GM21447 (cell line): Measurements from ENCODE around the gene WNT9B.

Experiments
- ATAC-seq: cut with Tn5 transposase; IDR thresholded peaks from one replicate; pipeline ENCODE4 v1.9.1; 2021; ENCODE audit not compliant: unreplicated experiment

The WNT9B gene, protein sequence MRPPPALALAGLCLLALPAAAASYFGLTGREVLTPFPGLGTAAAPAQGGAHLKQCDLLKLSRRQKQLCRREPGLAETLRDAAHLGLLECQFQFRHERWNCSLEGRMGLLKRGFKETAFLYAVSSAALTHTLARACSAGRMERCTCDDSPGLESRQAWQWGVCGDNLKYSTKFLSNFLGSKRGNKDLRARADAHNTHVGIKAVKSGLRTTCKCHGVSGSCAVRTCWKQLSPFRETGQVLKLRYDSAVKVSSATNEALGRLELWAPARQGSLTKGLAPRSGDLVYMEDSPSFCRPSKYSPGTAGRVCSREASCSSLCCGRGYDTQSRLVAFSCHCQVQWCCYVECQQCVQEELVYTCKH

GRCh38 chr17:46851029-46851741 lies at the start of gene WNT9B:
TSS of gene WNT9B (plus strand) at chr17:46851583. CDS start at chr17:46851639, 56 bp downstream.
- no peak for ATAC-seq

- ATAC-seq, result no peak
These were observed 48.6 kb upstream of the WNT9B start for GRCh38 chr17:46802800-46803199.

DNA sequence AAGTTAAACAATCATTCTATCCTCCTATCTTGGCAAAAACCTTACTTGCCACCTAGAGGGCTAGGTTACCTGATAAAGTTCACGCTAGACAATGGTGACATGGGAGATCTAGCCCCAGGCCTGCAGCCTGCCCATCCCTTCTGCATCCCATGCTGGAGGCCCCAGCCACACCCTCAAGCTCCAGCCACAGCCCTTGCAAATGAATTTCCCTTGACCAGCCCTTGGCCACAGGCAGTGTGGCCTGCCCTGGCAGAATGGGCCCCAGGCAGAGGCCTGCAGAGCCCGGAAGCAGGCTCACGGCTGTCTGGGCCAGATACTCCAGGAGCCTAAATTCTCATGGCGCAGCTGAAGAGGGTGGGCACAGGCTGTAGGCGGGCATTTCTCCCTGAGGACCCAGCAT lies 47.8 kb upstream of the WNT9B start:
- ATAC-seq, result no peak

GRCh38 chr17:46805771-46806170 lies 45.6 kb upstream of the WNT9B start:
- ATAC-seq, result no peak

DNA sequence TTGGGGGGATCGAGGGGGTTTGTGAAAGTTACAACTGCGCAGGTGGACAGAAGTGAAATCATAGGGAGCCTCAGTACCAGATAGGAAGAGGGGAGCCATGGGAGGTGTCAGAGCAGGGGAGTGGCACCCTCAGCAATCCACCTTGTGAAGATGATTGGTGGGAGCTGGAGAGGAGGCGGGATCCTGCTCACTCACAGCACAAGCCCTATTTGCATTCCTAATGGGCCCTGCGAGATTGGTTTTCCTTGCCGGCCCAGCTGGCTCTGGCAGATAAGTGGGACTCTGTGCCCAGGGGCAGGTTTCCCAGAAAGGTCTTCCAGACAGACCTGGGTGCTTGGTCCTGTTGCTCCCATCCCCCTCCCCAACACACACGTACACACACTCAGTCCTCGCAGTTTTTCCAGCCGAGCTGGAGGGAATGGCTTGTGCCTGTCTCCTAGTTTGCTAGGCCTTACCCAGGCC lies 42.2 kb upstream of the WNT9B start:
- no peak for ATAC-seq

- no peak for ATAC-seq
These were observed 40.5 kb upstream of the WNT9B start for GRCh38 chr17:46810837-46811236.

GRCh38 chr17:46811978-46812583 lies 39.3 kb upstream of the WNT9B start:
- ATAC-seq, result no peak

DNA sequence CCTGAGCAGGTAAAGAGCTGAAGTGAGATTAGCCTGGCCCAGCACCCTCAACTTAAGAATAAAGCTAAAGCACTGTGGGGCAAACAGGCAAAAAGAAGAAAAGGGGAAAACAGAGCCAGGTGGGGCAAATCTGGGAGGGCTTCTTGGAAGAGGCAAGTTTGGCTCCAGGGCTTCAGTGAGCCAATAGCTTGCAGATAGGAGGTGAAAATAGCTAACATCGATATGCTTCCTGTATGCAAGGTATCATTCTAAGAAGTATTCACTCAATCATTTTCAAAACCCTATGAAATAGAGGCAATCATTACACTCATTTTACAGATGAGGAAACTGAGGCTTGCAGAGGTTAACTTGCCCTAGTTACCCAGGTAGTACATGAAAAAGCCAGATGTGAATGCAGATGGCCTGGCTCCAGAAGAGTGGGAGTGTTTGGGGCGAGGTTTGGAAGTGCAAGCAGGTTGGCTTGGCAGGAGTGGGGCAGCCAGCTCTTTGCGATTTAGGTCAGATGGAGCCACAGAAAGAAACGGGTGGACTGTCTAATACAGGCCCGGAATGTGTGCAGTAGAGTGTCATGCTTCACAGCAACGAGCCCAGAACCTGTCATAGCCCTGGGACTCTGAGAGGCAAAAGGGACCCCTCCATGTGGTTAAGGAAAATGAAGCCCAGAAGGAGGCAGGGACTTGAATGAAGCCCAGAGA lies 38.6 kb upstream of the WNT9B start:
- no peak for ATAC-seq

DNA sequence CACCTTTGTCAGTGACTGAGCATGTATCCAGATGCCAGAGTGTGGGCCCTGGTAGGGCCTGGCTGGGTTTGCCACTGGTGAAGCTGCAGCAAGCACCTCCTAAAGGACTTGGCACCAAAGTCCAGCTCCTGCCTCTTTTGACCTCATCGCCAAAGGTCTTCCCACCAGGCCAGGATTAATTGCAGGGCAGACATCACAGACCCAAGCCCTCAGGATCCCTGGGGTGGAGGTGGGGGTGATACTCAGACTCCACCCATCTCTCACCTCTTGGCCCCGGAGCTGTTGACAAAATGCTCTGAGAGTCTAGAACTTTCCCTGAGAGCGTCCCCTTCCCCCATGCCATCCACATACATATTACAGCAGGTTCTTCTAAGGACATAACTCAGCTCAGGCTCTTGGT lies 37.5 kb upstream of the WNT9B start:
- no peak for ATAC-seq

GRCh38 chr17:46814446-46814845 lies 36.9 kb upstream of the WNT9B start:
- ATAC-seq, result no peak

- ATAC-seq, result no peak
These were observed 35.7 kb upstream of the WNT9B start for GRCh38 chr17:46815474-46816353.

DNA sequence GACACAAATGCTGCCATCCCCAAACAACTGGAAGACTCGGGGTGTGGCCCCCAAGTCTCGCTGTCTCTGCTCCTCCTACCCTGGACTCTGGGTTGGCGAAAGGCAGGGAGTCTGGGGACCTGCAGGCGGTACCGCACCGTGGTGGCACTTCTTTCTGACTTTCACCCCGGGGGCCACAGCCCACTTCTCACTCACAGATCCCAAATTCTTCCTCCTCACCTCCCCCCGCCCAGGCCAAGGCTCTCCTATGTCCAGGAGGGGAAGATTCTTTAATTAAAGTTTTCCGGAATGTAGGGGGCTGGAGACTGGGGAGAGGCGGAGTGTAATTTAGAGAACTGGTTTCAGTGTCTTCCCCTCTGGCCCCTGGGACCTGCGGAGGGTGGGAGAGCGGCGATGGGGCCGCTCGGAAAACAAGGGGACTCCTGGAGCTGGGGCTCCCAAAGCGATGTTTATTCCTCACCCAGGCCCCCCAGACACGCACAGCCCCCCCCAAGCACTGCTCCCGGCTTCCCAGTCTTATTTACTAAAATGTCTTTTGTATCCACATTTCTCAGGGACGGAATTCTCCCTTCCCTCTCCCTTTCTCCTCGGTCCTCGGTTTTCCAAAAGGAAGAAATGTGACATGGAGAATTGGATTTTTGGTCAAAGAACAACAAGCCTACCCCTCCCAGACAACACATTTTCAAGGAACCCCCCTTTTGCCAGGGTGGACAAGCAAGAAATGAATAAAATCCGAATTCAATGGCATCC lies 34.1 kb upstream of the WNT9B start:
- no peak for ATAC-seq

DNA sequence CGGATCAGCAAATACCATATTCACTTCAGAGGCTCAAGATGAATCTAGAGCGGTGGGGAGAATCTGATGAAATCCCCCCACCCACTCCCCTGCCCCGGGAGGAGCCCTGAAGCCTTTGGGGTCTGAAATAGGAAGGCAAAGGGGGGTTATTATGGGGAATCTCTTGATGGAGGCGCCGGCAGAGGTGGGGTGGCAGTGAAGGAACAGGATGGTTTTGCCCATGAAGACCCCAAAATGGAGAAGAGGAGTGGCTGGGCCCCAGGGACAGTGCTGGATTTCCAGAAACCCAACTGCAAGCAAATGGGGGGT lies 33.5 kb upstream of the WNT9B start:
- no peak for ATAC-seq

DNA sequence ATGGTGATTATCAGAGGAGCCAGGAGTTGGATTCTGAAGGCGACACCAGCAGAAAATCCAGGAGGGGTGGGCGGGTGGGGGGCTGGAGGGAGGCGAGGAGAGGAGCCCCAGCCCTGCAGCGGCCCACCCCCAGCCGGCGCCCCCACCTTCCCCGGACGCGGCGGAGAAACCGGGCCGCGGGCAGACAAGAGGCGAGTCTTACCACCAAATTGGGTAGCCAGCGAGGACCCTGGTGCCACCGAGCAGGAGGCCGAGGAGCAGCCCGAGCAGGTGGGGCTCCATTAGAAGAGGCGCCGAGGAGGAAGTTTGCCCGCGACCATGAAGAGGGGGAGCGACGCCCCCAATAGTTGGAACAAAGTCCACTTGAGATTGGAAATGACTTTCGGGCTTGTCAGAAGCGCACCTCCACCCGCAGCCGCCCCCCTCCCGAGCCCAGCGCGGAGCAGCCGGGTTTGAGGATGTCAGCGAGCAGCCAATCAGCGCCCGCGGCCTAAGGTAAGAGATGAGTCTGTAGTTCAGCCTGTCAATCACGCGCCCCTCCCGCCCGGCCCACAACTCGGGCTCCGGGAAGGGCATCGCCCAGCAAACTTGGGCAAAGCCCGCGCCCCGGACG lies 33.0 kb upstream of the WNT9B start, which contains the start of gene WNT3:
Gene WNT3 (minus strand): TSS at position 377 of the 613 bp plus-strand sequence. CDS start 95 bp downstream, at position 282.
- ATAC-seq, result no peak

DNA sequence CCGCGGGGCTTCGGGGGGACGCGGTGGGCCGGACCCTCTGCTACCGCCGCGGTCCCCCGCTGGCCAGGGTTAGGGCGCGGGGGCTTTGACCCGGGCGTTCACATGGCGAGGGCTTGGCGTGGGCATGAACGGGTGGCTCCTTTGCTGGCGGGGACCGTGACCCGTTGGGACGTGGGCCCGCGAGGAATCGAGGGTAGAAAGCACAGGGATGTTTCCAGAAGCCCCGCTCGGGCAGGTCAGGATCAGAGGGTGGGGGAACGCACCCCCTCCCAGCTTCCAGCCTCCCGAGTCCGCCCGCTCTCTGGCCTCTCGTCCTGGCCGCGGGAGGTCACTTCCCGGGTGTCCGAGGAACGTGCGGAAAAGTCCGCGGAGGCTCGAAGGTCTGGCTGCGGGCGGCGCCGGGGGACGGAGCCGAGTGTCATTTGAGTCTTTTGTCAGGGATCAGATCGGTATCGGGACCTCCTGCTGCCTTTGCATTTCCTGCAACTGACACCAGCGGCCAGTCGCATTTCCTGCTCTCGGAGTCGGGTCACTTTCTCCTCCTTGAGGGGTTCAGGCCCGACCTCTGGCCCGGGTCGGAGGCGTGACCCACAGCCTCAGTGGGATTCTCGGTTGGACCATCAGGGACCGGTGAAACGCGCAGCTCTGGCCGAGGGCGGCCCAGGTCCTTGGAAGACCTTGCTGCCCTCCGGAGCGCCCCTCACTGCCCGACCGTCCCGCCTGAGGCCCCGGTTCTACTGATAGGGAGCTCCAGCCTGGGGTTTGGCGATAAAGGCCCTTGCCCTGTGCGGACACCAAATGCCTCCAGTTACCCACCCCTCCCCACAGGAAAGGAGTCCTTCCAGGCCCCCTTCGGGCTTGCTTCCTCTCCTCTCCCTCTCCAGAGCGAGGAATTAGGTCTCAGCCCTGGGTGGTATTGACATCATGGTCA lies 32.2 kb upstream of the WNT9B start:
- ATAC-seq, result no peak

DNA sequence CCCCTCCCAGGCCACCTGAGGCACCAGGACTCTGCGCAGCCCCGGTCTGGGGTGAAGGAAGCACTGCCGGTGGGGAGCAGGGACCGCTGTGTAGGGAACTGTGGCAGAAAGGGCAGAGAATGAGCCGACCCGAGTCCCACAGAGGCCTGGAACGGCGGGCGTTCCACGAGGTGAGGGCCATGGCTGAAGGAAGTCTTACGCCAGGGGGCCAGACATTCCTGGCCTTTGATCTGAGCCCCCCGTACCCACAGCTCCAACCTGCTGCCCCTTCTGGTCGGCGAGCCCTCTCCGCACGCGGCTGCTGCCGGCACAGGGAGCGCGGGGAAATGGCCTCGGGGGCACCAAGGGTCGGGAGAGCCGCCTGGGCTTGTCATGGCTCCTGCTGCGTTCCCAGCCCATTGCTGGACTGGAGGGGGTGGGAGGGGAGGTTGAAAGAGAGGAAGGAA lies 31.5 kb upstream of the WNT9B start:
- ATAC-seq, result no peak

- no peak for ATAC-seq
These were observed 30.6 kb upstream of the WNT9B start for GRCh38 chr17:46820592-46821450.
